ENCODE results near the gene STX1B. TPM values are rescaled to one million over a fixed set of nuclear protein-coding genes. Genes with fewer than 3 reads are reported as not detected.

STX1B gene
- polyA plus RNA-seq, 1 experiment, result 4.2 TPM

DNA sequence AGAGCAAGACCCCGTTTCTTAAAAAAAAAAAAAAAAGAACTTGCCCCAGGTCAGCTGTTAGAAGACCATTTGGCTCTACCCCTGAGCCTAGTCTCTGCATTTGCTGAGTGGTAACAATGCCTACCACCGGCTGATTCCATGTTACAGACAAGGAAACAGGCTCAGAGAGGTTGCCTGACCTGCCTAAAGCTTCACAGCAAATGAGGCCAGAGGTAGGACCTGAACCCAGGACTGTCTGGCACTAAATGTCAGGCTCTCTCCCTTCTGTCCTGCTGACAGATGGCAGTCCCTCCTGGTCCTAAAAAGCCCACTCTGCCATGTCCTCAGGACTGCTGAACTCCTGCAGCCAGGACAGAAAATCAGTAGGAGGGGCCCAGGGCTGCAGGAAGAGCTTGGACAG, 5.8 kb downstream of the STX1B start:
- Histone ChIP-seq H3K27ac (ENCODE audit: low read depth, low read length) (no peak overlapping the region), H3K27me3 (ENCODE audit: control insufficient read depth, insufficient read depth, low read length) (no peaks in the 10 kb centered on the region), H3K4me3 (ENCODE audit: low read depth, low read length) (no peak overlapping the region), H3K9me3 (ENCODE audit: control insufficient read depth, insufficient read depth, low read length) (peaks cover 2% of the 10 kb centered on the region; the same call in 1 of the 2 replicates)
- ChIA-PET POLR2A (no interaction called here), CTCF (interaction anchor here (1.2 kb wide), 1 partner anchor 20 kb away, joined by 4 read pairs; the partner anchor contains the start of gene HSD3B7)
- TF ChIP-seq, protein P1, sequence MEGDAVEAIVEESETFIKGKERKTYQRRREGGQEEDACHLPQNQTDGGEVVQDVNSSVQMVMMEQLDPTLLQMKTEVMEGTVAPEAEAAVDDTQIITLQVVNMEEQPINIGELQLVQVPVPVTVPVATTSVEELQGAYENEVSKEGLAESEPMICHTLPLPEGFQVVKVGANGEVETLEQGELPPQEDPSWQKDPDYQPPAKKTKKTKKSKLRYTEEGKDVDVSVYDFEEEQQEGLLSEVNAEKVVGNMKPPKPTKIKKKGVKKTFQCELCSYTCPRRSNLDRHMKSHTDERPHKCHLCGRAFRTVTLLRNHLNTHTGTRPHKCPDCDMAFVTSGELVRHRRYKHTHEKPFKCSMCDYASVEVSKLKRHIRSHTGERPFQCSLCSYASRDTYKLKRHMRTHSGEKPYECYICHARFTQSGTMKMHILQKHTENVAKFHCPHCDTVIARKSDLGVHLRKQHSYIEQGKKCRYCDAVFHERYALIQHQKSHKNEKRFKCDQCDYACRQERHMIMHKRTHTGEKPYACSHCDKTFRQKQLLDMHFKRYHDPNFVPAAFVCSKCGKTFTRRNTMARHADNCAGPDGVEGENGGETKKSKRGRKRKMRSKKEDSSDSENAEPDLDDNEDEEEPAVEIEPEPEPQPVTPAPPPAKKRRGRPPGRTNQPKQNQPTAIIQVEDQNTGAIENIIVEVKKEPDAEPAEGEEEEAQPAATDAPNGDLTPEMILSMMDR (IDR thresholded peaks at IDR 0.05; ENCODE audit: low read depth, low read length), result no peak
- DNase-seq (ENCODE audit: low read depth, low spot score), result no peak

DNA sequence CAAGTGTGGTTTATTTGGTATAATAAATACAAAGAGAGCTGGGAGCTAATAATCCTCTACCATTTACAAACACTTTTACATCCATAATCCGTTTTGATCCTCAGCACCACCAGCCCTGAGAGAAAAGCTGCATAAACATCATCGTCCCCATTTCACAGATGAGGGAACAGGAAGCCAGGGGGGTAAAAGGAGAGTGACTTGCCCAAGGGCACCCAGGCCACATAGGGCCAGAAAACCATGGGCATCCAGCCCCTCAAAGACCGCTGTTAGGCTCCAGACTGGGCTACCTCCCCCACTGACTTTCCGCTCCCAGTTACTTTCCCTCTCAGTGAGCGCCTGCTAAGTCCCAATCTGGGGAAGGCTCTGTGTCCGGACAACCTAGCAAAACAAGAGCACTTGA, 6.7 kb downstream of the STX1B start:
- Histone ChIP-seq H3K27me3 (ENCODE audit: control insufficient read depth, insufficient read depth, low read length) (no peaks in the 10 kb centered on the region), H3K9me3 (ENCODE audit: control insufficient read depth, insufficient read depth, low read length) (peaks cover 2% of the 10 kb centered on the region; the same call in 1 of the 2 replicates), H3K27ac (ENCODE audit: low read depth, low read length) (no peak overlapping the region), H3K4me3 (ENCODE audit: low read depth, low read length) (no peak overlapping the region)
- TF ChIP-seq, protein P1 (IDR thresholded peaks at IDR 0.05; ENCODE audit: low read depth, low read length), result no peak
- CTCF ChIA-PET, result interaction anchor here (1.2 kb wide), 1 partner anchor 19 kb away, joined by 4 read pairs; the partner anchor contains the start of gene HSD3B7
- POLR2A ChIA-PET, result no interaction called here
- DNase-seq (ENCODE audit: low read depth, low spot score), result no peak

DNA sequence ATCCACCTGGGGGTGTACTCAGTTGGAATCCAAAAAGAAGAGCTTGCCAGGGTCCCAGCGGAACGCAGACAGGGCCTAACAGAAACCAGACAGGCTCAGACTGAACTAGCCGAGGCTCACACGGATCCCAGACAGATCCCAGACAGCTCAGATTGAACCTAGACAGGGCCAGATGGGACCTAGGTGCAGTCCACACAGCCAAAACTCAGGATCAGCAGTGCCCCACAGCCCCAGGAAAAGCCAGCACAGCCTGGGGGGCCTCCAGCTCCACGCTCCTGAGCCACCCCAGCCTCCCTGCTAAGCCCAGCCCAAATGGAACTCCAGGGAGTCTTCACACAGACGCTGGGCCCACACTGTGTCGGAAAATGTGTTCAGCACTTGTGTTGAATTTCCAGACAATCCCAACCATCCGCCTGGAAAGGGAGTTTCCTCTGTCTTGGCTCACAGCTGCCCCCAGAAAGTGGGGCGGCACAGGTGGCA, 7.5 kb downstream of the STX1B start:
- H3K27ac ChIP-seq (ENCODE audit: low read depth, low read length), result no peak overlapping the region
- no peak for DNase-seq (ENCODE audit: low read depth, low spot score)
- H3K4me3 ChIP-seq (ENCODE audit: low read depth, low read length), result no peak overlapping the region
- ChIA-PET POLR2A (no interaction called here), CTCF (interaction anchor here (0.9 to 1.2 kb wide), 3 partner anchors 18 to 139 kb away, joined by 3 to 6 read pairs (median 4); partner anchors contain the start of gene HSD3B7)
- H3K27me3 ChIP-seq (ENCODE audit: control insufficient read depth, insufficient read depth, low read length), result no peaks in the 10 kb centered on the region
- TF ChIP-seq, protein P1 (IDR thresholded peaks at IDR 0.05; ENCODE audit: low read depth, low read length), result no peak
- H3K9me3 ChIP-seq (ENCODE audit: control insufficient read depth, insufficient read depth, low read length), result peaks cover 2% of the 10 kb centered on the region; the same call in 1 of the 2 replicates

DNA sequence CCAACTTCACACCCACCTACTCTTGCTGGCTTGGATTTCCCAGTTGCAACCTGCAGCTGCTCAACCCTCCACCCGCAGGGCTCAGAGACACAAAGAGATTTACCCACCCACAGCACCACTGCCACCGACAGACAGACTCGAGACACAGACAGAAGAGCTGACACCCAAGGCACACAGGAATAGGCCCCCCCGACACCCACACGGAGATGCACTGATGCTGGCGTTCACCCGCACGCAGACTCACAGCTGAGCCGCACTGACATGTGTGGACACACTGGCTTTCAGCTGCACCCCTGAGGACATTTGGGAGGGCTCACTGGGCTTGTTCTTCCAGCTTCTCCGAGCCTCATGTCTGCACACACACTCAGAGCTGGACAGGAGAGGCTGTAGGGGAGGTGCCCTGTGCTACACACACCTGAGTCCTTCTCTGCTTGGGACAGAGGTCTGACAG, 8.2 kb downstream of the STX1B start:
- Histone ChIP-seq H3K9me3 (ENCODE audit: control insufficient read depth, insufficient read depth, low read length) (peaks cover 2% of the 10 kb centered on the region; the same call in 1 of the 2 replicates), H3K27ac (ENCODE audit: low read depth, low read length) (no peak overlapping the region), H3K27me3 (ENCODE audit: control insufficient read depth, insufficient read depth, low read length) (no peaks in the 10 kb centered on the region), H3K4me3 (ENCODE audit: low read depth, low read length) (no peak overlapping the region)
- CTCF ChIA-PET, result interaction anchor here (0.9 to 1.2 kb wide), 3 partner anchors 18 to 140 kb away, joined by 3 to 6 read pairs (median 4); partner anchors contain the start of gene HSD3B7
- no peak for DNase-seq (ENCODE audit: low read depth, low spot score)
- POLR2A ChIA-PET, result no interaction called here
- TF ChIP-seq, protein P1 (IDR thresholded peaks at IDR 0.05; ENCODE audit: low read depth, low read length), result no peak

DNA sequence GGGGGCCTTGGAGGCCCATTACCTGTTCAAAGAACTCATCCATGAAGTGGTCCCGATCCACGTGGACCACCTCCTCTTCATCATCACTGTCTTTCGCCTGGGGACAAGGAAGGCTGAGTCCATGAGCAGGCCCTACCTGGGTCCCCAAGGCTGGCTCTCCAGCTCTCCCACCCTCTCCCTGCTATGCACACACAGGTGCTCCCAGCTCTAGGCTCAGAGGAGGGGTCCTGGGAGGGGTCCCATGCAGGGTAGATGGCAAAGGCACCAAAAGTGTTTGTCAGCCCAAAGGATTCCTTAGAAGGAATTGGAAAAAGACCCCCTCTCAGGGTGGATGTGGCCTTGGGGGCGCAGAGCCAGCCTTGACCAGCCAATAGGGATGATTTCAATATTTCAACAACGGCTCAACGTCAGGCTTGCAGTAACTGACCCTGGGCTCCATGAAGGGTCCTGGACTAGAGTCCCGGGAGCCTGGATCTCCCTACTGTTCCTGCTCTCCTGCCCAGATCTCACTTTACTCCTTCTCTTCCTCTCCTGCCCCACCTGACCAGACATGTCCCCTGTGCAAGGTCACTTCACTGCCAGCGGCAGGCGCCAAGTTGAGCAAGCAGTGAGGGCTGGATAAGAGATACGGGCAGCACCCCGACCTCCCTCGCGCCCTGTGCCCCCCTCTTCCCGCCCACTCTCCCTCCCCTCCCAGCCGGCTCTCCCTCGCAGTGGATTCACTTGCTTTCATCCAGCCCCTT, 8.8 kb downstream of the STX1B start:
- POLR2A ChIA-PET, result no interaction called here

More for the DNA sequence above, 8.8 kb downstream of the STX1B start:
- TF ChIP-seq, protein P1 (IDR thresholded peaks at IDR 0.05; ENCODE audit: low read depth, low read length), result no peak
- Histone ChIP-seq H3K9me3 (ENCODE audit: control insufficient read depth, insufficient read depth, low read length) (peaks cover 1% of the 10 kb centered on the region; the same call in 1 of the 2 replicates), H3K27ac (ENCODE audit: low read depth, low read length) (no peak overlapping the region), H3K4me3 (ENCODE audit: low read depth, low read length) (no peak overlapping the region), H3K27me3 (ENCODE audit: control insufficient read depth, insufficient read depth, low read length) (no peaks in the 10 kb centered on the region)
- no peak for DNase-seq (ENCODE audit: low read depth, low spot score)
- CTCF ChIA-PET, result interaction anchor here (0.9 to 1.2 kb wide), 3 partner anchors 17 to 140 kb away, joined by 3 to 6 read pairs (median 4); partner anchors contain the start of gene HSD3B7
